GM19372 (cell line): ENCODE measurements around the gene RGMB.

Experiments used
- ATAC-seq: cut with Tn5 transposase; IDR thresholded peaks from one replicate; pipeline ENCODE4 v1.9.1; 2021; ENCODE audit warnings: mild to moderate bottlenecking, low read depth, moderate library complexity; ENCODE audit not compliant: unreplicated experiment

Gene RGMB

DNA sequence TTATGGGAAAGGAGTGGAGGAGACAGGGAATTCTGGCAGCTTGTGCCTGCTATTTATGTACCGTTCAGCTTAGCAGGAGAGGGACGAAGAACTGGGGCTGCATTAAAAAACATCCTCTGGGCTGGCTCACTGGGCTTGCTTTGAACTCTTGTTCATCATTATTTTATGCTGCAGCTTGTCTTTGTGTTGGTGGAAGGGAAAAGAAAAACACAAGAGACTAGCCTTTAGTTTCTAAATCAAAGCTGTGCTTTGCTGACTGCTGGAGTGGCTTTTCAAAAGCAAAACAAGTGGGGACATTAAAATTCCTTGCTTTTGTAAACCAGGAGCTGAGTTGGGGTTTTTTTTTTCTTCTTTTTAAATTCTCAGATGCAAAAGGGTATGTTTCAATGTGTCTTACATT, 5.9 kb upstream of the RGMB start:
- no peak for ATAC-seq

DNA sequence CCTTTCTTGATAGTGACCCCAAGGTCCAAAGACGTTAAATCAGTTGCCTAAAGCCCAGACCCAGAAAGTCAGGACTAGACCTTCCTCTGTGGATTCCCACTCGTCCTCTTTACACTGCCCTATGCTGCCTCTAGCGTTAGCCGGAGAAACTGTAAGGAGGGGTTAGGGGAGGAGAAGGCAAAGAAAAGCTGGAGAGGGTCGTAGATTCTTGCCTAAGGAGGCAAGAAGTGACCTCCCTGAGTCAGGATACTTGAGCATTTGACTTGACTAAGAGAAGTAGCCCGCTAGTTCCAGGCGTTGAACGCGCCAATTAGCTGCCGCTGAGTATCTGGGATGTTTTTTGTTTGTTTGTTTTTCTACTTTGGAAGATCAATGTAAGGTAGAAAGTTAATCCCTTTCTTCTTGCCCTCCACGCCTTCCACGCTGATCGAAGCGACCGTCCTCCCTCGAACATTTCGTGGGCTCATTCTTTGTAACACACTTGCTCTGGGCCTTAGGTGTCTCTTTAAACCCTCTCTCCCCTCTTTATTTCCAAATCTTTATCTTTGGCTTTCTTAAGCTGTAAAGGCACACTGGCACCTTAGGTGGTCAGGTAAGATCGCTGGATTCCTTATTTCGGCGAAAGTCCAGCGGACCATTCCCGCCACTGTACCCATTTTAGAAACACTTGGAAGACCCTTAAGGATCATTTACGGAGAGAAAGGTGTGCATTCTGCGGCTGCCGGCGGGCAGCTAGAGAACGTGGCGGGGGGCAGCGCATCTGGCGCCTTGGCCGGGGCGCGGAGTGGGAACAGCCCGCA, 5.1 kb upstream of the RGMB start:
- peak; percentile 30 for ATAC-seq

GRCh38 chr5:98768960-98769209, 4.6 kb upstream of the RGMB start:
- no peak for ATAC-seq

GRCh38 chr5:98769210-98769958, 4.1 kb upstream of the RGMB start:
- ATAC-seq: no peak

GRCh38 chr5:98769959-98770208, 3.6 kb upstream of the RGMB start:
- no peak for ATAC-seq

DNA sequence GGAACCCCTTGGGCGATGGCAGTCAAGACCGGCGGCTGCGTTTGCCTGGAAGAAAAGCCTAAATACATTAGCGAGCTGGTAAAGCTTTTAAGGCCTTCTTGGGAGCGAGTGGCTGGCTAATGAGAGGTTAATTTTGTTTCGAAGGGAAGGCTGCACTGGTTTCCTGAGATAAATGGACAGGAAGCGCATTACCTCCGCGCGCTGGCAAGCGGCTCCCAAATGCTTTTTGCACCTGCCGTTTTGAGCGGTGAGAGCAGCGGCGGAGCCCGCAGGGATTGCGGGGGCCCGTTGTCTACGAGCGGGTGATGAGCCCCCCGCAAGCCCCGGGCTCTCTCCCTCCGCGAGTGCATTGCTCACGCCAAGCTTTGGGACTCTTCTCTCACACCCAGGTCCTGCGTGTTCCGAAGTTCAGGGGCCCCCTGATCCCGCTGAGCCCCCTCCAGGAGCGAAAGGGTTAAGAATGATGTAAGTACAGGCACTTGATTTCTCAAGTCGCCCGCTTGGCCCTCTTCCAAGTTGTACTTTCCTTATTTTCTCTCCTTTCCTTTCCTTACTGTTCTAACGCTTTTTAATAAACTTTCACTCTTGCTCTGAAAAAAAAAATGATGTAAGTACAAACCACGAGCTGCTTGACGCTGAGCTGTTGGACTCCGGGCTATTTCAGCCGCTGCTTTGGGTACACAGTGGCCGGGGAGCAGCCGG, 3.1 kb upstream of the RGMB start:
- ATAC-seq: no peak

DNA sequence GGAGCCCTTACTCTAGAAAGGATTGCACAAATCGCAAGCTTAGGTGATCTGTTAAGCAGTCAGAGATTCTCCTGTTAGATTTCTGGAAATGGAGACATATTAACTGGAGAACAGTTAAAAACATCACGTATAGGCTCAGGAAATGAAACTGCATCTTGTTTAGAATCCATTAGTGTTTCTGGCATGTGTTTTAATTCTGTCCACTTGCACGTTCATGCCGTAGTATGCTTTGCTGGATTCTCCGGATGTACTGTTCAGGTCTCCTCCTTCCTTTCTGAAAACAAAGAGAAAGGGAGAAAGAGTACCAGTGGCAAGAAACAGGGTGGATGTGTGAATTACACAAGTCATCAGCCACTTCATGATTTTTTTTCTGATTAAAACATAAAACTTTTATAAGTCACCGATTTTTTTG, 2.5 kb upstream of the RGMB start:
- ATAC-seq: no peak

- ATAC-seq: no peak
These were observed 1.9 kb upstream of the RGMB start for GRCh38 chr5:98771382-98772109.

DNA sequence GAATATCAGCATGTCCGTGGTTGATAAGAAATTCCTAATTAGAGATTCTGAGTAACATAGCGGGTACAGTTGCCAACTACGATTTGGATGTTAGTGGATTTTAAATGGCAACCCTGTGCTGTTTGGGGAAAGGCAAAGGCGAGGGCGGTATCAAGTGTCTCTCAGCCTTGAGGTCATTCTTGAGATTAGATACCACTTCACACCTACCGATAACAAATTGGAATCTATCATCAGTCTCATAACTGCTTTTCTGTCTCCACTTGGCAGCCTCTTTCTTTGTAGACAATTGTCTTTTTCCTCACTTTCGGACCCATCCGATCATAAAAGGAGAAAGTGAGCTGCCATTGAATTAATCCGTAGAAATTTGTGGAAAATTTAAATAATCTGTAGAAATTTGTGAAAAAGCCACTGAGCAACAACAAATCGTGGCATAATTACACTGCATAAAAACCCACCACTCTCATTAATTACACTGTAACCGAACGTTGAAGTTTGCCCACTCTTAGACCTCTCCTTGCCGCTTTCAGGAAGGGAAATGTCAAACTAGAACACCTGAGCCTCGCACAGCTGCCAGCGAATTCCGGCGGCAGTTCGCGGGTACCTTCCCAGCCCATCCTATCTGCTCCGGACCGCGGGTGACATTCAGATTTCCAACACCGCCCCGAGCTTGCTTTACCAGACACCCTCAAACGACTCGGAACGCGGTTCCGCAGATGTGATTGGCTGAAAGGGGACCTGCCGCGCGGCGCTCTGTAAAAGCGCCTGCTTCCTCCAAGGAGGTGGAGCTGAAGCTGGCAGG, 849 bp upstream of the RGMB start:
- peak; percentile 11 for ATAC-seq

- no peak for ATAC-seq
These were observed 324 bp upstream of the RGMB start for GRCh38 chr5:98773214-98773463.

DNA sequence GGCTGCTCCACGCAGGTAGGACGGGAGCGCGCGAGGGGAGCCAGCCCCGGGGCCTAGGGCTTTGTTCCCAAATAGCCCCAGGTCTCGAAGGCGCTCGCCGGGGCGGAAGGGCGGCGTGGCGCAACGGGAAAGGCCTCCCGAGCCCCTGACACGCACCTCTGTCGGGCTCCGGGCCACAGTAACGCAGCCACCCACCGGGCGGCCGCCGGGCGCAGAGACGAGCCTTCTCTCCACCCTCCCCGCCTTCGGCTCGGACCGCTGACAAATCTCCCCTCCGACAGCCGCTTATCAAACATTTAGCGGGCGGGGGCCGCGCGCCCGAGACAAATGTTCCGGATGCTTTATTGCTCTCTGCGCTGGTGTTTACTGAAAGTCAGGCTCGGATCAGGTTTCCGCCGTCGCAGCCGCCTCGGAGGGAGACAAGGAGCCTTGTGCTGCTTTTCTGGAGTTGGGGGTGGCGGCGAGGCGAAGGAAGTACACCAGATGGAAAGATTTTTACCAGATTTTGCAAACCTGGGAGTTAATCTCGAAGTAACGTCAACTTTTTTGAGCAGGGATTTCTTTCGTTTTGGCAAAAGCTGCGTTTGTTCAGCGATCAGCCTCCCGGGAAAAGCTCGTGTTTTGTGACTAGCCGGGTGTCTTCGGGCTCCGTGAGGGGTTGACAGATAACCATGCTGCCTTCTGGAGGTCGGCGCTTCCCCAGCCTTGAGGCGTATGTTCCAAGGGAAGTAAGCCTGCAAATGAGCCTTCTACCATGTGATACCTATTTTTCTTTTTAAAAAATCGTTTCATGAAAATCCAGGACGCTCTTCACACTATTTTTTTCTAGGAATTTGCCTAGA, 950 bp downstream of the RGMB start:
- peak; percentile 26 for ATAC-seq

DNA sequence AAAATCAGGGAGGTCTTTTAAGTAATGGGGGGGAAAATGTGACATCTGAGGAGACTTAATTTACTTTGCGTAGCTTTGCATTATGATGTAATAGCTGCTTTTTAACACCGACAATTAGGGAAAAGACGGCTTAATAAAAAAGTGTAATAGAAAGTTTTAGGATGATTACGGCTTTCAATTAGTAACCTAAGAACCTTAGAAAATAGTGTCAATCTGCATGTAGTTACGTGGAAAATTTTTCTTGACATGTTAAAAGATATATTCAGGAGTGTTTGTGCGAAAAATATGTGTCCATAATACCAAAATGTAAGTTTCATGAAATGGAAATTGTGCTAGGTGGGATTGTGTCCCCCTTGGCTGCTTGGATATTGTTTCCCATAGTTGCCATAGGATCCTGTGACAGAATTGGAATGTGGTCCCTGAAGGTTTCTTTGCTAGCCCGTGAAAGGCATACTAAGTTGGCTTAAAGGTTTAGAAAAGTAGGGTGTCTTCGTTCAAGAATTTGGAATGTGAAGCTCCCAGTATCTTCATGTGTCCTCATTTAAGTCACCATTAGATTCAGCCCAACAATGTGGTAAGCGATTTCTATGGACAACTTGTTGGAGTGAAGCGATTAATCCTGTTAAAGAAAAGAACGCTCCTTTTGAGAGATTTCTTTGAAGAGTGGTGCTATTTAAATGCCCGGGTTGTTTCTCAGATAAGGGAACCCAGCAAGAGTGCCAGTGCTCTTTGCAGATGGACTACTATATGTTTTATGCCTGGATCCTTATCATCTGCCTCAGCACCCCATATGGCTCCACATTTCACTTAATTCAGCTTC, 2.0 kb downstream of the RGMB start:
- ATAC-seq: no peak

DNA sequence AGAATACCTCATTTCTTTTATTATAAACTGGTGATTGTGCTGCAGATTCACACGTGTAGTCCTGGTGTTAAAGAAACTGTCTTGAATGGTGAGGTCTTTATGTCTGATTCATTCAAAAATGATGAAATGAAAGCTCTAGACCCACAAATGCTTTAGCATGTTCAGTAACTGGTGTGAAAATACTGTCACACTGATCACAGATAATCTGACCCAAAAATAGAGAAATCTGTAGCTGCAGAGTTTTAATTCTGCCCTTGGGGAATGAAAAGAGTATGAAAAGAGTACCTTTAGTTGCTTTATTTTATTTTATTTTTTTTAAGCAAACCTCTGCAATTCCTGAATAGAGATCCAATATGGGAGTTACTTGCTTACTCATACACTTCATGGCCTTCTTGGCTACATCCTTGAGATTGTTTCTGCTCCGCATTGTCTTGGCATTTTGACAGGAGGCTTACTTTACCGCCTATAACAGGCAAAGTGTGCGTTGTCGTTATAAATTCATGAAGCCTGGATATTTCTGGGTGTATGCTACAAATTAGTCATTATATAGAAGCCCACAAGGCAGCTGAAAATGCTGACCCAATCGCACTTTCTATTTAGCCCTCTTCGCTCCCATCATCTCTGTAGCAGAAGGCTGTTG, 2.7 kb downstream of the RGMB start:
- ATAC-seq: no peak

DNA sequence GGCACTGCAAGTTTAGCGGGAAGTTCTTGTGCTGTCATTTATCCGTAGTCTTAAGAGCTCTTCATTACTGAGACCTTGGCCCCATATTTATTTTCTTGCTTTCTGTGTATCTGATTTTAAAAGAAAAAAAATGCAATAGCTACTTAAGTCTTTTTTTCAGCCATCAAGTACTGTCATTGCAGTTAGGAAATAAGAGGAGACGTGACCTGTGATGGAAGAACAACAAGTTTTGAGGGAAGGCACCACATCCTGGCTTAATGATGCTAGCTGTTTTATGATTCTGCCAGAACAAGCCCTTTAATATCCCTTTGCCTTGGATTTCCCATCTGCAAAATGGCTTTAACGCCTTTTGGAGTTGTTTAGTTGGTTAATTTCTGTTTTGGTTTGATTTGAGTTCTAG, 3.8 kb downstream of the RGMB start:
- ATAC-seq: no peak

DNA sequence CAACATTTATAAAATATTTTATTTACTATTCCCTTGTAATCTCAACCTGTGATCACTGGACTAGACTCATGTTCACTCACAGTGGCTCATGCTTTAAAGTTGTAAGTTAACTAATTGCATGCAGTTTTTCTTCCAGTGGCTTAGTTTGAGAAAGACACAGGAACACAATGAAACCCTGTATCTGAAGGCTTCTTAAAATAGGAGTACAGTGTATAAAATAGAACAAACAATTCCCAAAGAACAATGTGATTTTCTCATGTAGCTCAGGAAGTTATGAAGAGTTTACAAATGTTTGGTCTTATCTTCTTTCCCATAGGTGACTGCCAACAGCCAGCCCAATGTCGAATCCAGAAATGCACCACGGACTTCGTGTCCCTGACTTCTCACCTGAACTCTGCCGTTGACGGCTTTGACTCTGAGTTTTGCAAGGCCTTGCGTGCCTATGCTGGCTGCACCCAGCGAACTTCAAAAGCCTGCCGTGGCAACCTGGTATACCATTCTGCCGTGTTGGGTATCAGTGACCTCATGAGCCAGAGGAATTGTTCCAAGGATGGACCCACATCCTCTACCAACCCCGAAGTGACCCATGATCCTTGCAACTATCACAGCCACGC, 5.9 kb downstream of the RGMB start:
- no peak for ATAC-seq

DNA sequence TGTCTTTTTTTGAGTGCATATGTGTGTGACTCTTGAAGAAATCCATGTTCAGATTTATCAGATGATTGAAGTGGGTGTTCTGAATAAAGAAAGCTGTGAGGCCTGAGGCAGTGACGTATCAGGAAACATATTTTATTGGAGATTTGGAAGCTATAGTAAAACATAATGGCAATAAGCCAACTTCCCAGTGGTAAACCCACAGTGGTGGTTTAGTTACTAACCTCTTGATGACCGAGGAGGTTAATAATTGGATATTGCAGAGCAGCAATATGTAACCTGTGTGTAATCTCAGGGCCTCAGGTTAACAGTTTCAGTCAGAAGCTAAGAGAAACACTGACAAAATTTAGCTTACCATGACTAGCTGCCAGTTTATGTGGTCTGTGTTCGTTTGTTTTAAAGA, 6.9 kb downstream of the RGMB start:
- ATAC-seq: no peak

- no peak for ATAC-seq
These were observed 8.1 kb downstream of the RGMB start for GRCh38 chr5:98781520-98781919.

DNA sequence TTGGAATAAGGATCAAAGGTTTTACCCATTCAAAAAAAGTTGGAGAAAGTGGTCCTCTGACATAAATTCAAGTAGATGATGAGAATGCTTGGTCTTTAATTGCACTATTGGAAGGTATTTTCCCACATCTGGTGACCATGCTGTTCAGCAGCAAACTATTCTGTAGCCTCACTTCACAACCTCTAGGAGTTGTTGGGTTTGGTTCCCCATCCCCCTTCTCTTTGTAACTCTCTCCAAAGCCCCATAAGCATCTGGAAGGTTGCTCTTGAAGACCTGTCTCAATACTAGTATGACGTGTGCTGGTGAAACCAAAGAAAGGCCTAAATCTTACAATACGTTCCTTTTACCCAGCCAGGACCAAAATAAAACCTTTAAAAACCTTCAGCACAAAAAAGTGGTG, 8.5 kb downstream of the RGMB start:
- no peak for ATAC-seq
